Stimulated activated CD8-positive, alpha-beta memory T cell treated with anti-CD3 and anti-CD28 coated beads, Interleukin-7, amount 100 ng/mL, for 24 hours (primary cell): ENCODE results near the gene PCTP.

Experiments used
- DNase-seq: peaks from one replicate; pipeline ENCODE4 v3.0.0-alpha.2; 2020; ENCODE audit warnings: low read depth

The PCTP gene

GRCh38 chr17:55727920-55728319 is 22.9 kb upstream of the PCTP start:
- no peak for DNase-seq

DNA sequence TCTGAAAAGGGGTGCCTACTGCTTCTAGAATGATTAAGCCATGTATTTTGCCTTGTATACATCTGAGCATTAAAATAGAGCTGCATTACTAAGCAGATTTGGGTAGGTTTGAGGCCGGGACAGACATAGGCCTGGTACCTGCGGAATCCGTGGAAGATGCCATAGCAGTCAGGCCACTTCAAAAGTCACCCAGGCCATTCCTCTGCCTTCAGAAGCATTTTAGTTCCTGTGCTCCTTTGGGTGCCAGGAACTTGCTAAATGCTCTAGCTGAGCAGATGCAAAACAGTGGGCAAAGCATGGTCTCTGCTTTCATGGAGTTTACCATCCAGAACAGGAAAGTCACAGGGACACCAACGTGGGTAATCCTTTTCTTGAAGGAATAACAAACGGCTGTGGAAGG is 22.5 kb upstream of the PCTP start:
- no peak for DNase-seq

DNA sequence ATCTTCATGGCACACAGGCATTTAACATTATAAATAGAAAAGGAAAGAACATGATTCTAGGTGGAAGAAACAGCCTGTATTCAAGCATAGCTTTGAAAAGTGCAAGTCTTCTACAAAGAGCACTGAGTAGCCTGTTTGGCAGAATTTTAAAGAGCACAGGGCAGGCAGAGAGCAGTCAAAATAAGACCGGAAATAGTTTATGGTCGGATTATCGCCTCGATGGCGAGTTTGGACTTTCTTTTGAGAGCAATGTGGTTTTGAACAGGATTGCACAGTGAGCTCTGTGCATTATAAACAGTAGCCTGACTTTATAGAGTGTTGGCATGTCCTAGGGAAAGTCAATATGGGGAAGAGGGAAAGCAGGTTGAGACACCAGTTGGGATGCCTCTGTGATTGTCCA is 22.0 kb upstream of the PCTP start:
- no peak for DNase-seq

DNA sequence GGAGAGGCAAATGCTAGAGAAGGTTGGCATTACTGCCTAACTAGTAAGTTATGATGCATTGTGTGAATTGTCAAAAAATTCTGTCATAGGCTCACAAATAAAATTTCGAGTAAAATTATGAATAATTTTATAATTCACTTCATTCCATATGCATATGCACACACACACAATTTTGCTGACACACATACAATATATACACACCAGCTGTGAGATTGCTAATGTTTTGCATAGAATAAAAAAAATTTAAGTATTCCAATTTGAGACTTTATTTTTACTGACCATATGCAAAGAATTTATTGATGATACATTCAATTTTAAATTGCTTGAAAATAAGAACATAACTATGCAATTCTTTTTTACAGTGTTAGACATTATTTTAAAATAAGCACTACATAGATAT is 21.4 kb upstream of the PCTP start:
- no peak for DNase-seq

GRCh38 chr17:55730380-55730779 is 20.5 kb upstream of the PCTP start:
- no peak for DNase-seq

DNA sequence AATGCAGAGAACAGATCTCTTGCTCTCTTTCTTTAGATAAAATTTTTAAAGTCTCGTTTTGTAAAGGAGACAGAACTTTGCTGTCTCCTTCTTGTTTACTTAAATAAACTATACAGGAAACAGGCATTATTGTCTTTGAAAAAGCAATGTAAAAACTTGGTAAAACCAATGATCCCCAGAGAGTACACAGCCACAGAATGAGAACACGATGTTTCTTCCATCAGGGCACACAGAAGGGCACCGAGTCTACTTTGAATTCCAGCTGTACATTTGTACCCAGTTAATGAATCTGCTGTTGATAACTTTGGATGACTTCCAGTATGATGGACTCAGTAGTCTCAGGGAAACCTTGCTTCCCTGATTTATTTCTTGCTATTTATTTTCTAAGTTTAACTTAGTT is 20.0 kb upstream of the PCTP start:
- no peak for DNase-seq

DNA sequence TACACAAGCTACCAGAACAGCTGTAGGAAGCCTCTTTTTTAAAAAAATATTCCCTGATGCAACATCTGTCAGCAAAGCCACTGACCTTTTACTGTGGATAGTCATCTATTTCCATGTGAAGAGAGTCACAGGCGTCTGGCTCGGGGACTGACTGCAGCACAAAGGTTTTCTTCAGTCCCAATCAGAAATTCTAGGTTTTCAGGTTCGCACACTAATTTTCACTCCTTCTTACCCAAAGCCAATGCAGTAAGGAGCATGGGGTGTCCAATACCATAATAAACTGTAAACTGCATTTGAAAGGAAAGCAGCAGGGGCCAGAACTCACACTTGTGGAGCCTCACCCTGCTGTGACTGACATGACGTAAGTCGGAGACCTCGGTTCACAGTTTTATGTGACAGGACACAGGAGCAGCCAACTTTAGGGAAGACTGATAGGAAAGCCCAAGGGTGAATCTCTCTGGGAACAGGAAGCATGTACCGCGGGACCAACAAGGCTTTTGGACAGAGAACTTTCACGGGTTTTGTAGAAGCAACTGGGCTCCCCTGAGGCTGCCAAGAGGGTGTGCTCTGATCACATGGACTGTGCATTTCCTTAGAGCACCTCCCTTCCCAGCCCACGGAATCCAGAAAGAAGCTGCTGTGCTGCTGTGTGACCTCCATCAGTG is 19.1 kb upstream of the PCTP start:
- DNase-seq: no peak

DNA sequence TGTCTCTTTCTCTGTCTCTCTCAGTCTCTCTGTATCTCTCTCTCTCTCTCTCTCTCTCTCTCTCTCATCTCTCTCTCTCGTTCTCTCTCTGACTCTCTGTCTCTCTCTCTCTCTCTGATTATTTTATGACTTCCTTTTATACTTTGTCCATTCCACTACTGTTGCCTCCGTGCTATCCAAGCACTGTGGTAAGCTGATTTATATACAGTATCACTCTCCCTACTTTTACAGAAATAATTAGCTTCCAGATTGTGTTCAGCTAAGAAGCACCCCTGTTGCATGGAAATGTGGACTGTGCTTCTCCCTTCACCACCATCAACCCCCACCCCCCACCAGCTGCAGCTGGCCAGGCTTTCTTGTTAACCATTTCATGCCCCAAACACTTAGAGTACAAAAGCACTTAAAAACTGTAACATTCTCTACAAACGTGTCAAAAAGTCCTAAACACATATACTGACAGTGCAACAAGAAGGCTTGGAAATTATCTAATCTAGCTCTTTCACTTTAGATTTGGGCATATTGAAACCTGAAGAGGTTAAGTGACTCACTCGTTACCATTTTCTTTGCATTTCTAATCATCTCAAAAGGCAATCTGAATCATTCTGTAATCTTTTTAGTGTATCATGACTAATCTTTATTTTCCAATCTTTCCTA is 16.6 kb upstream of the PCTP start:
- no peak for DNase-seq

DNA sequence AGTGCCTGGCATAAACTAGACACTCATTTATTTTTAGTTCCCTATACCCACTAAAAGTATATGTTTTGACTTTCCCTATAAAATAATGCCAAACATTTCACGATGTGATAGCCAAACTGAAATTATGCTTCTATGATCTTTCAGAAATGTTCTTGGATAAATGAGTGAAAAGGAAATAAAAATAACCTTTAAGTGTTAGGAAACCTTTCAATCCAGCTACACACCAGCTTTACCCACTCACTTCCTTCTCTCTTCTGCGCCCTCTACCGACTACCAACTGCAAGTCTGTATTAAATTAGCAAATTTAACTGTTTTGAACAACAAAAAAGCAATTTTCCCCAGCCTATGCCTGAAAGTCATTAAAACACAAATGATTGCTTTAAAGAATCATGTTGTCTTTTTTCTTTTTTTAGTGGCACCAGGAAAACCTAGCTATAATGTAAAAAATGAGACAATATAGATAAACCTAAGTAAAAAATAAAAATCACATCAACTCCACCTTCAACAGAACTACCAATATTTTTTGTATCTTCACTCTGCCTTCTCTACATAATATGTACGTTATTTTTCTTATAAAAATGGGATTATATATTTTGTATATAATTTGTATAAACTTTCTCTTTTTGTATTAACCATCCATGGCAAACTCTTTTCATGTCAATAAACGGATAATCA is 15.0 kb upstream of the PCTP start:
- DNase-seq: no peak

- DNase-seq: no peak
These were observed 12.8 kb upstream of the PCTP start for GRCh38 chr17:55737976-55738501.

DNA sequence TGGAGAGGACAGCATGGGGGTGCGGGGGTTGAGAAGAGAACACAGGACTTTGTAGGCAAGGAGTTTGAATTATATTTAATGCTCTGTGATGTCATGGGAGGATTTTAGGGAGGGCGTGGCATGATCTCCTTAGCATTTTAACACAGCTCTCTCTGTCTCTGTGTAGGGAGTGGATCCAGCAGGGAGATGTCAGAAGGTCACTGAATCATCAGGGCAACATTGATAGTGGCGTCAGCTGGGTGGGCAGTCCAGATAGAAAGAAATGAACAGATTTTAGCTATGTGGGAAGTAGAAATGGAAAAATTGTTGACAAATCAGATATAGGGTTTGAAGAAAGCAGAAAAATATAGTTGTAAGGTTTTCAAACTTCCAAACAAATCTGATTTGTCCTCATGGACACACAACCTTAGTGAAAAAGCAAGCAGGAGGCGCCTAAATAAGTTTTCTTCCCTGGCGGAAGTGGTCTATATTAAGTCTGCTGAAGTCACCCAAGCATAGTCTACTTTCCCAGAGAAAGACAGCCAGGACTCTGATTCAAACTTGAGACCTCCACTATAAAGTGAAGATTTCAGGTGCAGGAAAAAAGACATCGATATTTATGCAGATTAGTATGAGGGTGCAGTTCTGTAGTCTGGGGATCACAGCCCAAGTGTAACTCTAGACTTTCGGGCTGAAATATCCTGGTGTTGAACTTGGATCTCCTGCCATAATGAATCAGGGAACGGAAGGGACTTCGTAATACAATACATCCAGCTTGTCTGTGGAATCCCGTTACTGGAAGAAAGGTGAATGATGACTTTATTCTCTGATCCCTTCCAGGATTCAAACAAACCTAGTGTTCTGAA is 10.1 kb upstream of the PCTP start:
- no peak for DNase-seq

DNA sequence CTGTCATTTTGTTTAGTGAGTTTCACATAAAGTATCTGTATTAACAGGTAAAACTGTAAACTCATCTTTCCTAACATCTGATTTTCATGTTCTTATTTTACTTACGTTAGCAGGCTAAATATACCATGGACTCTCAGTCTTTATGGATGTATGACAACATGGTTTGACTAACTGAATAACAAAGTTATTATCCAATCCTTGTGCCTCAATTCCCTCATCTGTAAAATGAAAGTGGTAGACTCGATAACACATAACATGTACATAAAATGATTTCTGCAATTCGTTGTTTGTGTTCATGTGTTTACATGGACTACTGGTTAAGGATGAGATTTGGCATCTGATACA is 9.5 kb upstream of the PCTP start:
- no peak for DNase-seq

GRCh38 chr17:55742272-55743102 is 8.4 kb upstream of the PCTP start:
- DNase-seq: no peak

DNA sequence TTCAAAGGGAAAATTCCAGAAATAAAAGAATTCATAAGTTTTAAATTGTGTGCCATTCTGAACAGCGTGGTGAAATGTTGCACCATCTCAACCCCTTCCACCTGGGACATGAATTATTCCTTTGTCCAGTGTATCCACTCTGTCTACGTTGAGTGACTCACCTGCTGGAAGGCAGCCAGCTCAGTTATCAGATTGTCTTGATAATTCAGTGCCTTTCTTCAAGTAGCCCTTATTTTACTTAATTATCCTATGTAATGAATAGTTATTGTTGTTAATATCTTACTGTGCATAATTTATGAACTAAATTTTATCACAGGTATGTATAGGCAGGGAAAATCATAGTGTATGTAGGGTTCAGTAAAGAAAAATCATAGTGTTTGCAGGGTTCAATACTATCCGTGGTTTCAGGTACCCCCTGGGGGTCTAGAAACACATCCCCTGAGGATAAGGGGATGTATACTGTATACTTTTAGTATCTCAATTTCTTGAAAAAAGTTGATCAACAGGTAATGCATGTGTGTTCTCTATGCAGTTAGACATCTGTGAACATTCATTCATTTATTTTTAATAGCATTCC is 7.7 kb upstream of the PCTP start:
- DNase-seq: no peak

DNA sequence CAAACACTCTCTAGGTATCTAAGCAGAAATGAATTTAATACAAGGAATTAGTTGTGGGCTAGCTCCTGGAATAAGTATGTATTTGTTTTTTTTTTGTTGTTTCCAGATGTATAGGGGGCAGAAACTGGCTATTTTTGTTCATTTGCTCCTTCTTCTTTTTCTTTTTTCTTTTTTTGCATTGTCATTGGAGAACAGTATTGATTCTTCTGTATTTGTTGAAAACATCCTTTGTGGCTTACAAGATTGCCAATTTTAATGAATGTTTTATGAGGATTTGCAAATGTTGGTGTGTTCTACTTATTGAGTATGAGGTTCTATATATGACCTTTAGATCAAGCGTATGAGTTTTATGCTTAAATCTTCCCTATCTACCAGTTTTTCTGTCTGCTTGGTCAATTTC is 5.6 kb upstream of the PCTP start:
- DNase-seq: no peak

DNA sequence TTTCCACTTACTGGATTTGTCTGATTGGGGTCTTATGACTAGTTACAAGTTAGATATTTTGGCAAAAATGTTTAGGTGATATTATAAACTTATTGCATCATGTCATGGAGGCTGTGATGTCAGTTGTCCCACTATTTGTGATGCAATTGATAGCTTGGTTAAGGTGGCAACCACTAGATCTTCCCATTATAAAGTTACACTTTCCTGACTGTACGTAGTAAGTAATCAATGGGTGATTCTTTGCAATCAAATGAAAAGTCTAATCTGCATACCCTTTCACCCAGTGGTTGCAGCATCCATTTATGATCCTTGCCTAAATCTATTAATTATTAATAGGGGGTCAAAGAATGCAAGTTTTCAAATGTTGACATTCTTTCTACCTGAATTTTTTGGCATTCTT is 4.4 kb upstream of the PCTP start:
- DNase-seq: no peak

DNA sequence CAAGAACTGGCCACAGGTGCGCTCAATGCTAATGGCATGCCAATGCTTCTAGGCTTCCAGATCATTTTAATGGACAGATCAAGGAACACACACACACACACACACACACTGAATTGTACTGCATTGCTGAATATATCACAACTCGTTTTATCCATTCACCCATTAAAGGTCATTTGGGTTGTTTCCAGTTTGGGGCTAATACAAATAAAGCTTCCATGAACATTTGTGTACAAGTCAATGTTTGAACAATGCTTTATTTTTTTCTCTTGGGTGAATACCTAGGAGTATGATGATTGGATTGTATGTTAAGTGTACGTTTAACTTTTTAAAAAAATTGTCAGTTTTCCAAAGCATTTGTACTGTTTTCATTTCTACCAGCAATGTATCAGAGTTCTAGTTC is 3.6 kb upstream of the PCTP start:
- no peak for DNase-seq

DNA sequence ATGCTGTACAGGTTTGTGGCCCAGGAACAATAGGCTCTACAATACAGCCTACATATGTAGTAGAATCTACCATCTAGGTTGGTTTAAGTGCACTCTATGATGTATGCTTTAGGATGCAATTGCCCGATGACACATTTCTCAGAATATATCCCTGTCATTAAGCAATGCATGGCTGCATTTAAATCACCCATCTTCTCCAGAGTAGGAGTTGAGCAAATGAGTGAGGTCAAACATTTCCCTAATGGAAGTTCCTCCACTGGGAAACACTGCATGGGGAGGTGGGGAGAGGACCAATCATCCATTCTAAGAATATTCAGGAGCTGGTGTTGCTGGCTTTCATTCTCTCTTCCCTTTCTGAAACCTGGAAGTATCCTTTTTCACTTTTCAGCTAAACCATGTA is 2.0 kb upstream of the PCTP start:
- no peak for DNase-seq

DNA sequence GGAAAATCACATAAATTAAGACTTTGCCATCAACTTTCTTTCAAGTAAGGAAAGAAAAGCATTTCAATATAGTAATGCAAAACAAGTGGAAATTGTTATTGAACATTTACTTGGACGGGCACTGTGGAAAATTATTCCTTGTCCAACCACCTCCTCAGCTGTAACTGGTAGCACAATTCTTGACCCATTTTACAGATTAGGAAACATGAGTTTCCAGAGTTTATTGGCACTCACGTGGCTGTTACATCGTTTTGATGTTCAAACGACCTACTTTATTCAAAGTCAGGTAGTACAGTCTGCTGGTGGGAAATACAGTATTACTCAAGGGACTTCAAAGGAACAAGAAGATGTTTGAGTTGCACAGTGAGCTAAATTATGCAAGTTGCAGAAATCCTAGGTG is 866 bp upstream of the PCTP start:
- no peak for DNase-seq

- no peak for DNase-seq
These were observed 934 bp downstream of the PCTP start for GRCh38 chr17:55751720-55752250.

DNA sequence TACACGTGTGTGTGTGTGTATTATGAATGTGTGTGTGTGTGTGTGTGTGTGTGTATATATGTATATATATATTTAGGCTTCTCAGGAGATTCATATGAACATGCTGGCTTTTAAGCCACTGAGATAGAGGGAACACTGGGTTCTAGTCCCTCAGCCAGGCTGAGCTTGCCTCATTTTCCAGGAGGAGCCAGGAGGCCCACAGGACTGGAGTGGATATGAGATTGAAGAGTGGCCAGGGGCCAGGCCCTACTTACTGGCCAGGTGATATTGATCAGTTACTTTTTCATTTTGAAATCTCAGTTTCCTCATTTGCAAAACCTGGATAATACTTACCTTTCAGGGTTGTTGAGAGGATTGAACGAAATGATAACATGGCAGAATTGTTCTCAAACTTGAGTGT is 5.8 kb downstream of the PCTP start:
- no peak for DNase-seq
